IPS DF 19.7 (cell line): ENCODE results near the gene TSPEAR.
"Not testable (repeated sequence)": the region's sequence is repeated elsewhere in the genome, so short reads cannot be mapped to it uniquely, and the experiment has no call there.

Experiments
- DNase-seq: peaks from one replicate; pipeline ENCODE4 v3.0.0-alpha.2; 2013; ENCODE audit warnings: low read depth, low spot score

Gene TSPEAR

GRCh38 chr21:44486302-44486701, 225.1 kb downstream of the TSPEAR start:
- DNase-seq, result no peak

DNA sequence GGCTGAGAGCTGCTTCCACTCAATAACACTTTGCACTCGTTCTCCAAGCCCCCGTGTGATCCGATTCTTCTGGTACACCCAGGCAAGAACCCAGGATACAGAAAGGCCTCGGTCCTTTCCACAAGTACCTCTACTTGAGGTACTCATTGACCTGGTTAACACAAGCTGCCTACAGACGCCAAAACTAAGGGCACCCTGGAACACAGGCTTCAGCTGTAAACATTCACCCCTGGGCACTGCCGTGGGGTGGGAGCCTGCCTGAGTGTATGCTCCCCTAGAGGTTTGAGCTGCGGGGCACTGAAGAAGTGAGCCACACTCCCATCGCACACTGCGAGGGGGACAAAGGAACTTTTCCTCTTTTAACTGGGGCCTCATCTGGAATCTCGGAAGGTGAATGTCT, 225.6 kb downstream of the TSPEAR start:
- no peak for DNase-seq

DNA sequence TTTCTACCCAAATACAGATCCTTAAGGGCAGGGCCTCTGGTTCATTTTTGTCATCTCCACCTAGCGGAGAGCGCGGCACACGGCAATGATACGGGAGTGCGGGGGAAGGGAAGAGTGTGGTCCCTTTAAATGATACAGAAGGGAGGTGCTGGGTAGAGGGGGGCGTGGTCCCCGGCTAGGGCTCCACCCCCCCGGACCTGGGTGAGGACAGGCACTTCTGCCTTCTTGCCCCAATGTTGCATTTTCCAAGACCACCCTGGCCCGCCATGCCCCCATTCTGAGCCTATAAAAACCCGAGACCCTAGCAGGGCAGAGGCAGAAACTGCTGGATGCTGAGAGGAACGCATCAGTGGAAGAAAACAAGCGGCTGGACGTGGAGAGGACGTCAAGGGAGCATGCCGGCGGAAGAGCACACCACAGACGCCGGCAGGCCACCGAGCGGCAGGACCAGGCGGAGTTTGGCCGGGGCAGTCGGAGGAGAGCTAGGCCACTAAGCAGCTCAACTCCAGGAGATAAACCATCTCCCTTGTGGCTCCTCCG, 226.0 kb downstream of the TSPEAR start:
- DNase-seq, result peak; percentile 63

DNA sequence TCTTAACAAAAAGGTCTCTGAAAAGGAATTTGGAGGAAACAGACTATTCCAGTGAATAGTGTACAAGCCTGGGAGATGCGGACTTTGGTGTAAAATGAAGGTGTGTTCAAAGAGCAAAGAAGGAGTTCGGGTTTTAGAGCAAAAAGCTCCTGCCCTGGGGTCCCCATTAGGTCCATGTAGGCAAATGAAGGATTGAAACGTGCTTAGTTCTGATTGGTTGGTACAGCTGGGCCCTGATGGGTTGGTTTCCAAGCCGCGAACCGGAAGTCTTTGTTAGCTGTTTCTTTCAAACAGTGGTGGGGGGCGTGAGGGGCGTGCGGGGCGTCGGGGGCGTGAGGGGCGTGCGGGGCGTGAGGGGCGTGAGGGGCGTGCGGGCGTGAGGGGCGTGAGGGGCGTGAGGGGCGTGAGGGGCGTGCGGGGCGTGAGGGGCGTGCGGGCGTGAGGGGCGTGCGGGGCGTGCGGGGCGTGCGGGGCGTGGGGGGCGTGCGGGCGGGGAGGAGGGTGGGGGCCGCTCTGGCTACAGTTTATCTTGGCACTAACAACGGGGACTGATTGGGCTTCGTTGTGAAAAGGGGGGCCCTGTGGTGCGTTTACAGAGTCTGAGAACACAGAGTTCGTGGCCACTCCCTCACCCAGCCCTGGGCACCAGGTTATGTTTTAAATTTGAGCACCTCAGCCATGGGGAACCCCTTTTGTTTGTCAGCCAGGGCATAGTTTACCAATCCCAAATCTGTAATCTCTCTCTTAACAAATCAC, 226.7 kb downstream of the TSPEAR start:
- no peak for DNase-seq

GRCh38 chr21:44483288-44484237, 227.8 kb downstream of the TSPEAR start:
- DNase-seq, result no peak

DNA sequence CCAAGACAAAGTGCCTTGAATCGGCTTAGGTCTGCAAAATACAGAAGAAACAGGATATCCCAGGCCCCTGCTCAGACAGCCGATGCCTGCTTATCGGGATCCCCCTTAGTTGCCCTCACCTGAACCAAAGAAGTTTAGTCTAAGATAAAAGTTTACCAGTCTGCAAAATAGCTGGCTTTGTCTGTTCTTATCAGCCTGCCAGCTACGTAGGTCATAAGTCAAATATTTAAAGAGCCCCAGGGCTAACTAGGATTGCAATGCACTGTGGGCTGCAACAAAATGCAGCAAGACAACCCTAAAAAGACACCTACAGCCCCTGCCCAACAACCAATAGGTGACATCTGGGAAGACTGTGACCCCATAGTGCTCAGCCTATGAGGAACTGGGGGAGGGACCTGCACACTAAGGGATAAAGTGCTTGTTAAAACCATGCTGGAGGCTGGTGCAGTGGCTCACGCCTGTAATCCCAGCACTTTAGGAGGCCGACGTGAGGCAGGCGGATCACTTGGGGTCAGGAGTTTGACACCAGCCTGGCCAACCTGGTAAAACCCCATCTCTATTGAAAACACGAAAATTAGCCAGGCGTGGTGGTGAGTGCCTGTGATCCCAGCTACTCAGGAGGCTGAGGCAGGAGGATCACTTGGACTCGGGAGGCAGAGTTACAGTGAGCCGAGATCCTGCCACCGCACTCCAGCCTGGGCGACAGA, 228.6 kb downstream of the TSPEAR start:
- no peak for DNase-seq

DNA sequence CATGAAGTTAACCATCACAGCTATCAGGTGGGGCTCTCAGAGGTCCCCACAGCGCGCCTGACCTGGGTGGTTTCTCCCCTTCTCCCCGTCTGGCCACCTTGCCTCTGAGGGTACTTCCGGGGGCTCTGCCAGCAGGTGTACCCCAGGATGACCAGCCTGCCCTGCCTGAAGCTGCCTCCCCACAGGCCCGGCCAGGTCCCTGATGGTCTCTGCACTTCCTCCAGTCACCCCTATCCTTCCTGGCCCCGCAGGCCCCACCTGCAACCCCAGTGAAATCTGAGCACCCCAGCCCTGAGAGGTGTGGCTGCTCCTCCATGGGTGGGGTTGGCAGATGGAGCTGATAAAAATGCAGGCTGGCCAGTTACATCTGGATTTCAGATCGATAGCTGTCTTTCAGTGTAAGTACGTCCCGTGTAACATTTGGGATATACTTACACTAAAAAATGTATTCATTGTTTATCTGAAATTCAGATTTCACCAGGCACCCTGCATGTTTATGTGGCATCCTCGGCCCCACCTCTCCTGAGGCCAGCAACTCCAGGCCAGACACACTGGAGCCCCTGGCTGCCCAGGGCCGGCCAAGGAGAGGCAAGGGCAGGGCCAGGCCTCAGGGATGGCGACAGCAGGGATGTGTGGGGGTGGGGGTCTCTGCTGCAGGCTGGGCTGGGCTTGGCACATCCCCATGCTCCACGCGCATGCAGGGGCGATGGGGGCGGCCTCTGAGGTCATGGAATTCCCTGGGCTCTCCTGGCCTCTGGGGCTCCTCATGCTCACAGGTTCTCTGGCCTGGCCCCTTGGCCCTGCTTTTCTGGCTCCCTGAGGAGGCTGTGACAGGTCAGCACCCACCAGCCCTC, 230.9 kb downstream of the TSPEAR start:
- no peak for DNase-seq

- DNase-seq, result not testable (repeated sequence)
Observed at GRCh38 chr21:44479556-44480199, 231.7 kb downstream of the TSPEAR start.

DNA sequence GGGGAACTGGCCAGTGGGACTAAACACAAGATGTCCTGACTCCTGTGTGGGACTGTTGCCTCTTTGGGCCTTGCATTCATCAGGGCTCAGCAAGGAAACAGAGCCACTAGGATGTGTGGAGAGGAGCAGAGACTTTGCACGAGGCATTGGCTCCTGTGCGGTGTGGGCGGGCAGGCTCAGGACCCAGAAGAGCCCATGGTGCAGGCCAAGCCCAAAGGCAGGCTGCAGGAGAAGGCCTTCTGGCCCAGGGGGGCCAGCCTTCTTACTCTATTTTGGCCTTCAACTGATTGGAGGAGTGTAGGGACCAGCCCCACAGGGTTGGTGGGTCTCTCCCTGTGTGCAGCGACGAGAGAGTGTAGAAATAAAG, 232.6 kb downstream of the TSPEAR start:
- DNase-seq, result no peak

- DNase-seq, result no peak
Observed at GRCh38 chr21:44478124-44478800, 233.1 kb downstream of the TSPEAR start.

DNA sequence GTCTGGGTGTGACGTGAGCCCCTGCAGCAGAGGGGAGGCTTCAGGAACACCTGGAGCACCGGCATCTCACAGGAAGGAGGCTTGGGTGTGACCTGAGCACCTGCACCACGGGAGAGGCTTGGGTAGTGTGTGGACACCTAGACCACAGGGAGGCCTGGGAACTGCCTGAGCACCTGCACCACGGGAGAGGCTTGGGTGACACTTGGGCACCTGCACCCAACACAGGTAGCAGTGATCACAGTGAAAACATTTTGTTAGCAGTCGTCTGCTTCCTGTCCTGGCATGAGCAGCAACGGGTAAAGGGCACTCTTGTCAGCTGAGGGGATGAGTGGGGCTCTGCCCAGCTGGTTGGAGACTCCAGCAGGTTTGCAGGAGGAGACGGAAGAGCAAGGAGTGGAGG, 233.7 kb downstream of the TSPEAR start:
- DNase-seq, result no peak

DNA sequence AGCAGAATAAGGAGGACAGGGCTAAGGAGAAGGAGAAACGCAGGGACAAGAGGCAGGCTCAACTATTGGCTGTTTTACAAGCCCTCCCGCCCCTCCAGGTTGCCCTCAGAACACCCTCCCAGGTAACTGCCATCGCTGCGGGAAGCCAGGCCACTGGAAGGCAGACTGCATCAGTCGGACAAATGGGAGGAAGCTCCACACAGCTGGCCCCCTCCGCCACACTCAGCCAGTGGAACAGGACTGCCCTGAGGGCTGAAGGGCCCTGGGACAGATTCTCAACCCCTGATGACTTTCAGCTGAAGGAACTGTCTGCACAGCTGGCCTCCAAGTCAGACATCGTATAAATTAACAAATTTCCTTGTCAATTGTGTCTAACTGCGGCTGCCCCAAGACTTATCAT, 234.2 kb downstream of the TSPEAR start:
- DNase-seq, result no peak

GRCh38 chr21:44475266-44475845, 236.0 kb downstream of the TSPEAR start:
- DNase-seq, result no peak

GRCh38 chr21:44473915-44474555, 237.3 kb downstream of the TSPEAR start:
- DNase-seq, result no peak

DNA sequence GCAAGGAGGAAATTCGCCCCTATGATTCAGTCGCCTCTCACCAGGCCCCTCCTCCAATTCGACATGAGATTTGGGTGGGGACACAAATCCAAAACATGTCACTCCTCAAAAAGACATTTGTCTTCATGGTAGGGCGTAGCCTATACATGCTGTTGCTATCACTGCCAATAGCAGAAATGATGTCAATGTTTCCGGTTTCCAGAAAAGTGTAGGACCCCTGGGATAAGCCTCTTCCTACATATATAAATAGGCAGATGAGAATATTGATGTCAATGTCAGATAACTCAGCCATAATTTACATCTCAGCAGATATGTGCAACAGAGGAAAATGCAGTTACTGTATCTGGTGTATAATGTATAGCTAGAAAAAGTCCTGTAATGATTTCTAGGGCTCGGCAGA, 239.4 kb downstream of the TSPEAR start:
- DNase-seq, result no peak

DNA sequence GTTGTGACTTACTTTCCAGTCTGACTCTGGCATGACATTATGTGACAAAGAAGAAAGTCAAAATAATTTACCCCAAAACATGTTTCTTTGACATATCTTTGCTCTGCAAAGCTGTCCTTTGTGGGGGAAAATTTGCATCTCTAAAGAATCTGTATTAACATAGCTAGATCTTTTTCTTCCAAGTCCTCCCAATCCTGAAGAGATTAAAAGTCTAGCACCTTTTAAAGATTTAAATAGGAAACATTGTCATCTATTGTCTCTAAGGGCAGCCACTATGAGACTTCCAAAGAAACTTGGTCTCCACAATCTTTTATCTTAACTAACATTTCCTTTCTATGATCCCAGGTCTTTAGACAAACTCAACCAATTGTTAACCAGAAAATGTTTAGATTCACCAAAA, 240.0 kb downstream of the TSPEAR start:
- no peak for DNase-seq

DNA sequence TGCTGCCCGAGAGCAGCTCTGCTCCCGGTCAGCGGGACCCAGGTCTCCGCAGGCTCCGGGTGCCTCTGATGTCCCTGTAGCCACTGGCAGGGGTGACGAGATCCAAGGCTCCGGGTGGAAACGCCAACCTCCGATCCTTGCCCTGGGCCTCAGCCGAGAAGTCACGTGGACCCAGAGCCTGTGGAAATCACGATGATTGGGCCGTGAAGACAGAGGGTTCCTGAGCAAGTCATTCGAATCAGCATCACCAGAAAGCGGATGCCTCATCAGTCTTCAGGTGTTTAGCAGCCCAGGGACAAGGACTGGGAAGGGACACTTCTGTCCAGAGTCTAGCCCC, 243.5 kb downstream of the TSPEAR start:
- no peak for DNase-seq

DNA sequence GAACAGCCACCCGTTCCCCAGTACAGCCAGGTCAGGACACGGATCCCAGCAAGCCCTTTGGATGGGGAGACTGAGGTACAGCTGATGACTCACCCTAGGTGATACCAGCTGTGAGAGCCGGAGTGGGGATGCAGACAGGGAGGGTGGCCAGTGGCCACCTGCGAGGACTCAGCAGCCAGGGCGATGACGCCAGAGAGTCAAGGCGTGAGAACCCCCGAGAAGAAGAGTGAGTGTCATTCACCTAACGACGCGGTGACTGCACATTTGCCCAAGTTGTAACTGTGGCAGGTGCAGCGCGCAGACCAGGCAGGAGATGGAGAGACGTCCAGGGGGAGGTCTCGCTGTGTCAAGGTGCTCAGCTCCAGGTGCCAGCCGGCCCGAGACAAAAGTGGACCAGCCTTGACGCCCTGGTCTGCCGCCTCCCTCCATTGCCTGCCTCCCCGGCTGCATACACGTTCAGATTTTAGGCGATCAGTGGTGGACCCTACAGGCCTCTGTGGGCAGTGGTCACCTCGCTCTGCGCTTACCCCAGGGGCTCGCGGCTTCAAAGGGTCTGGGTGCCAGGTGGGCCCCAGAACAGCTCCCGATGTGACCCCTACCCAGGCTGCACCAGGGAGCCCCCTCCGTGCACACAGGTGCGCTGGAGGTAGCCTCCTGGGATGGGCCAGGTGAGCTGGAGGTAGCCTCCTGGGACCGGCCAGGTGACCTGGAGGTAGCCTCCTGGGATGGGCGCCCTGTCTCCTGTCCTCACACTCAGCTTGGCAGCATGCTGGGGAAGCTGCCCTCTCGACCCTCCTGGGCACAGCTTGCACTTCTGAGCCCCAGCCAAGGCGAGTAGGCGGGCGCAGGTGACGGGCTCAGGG, 244.1 kb downstream of the TSPEAR start:
- DNase-seq, result no peak
